IMR-90 (cell line): ENCODE results near the gene RAB29. TPM values are rescaled to one million over a fixed set of nuclear protein-coding genes. Genes with fewer than 3 reads are reported as not detected.

Experiments used
- POLR2A ChIP-seq: IDR thresholded peaks from 2 replicates; pipeline ENCODE4 v1.6.1; 2012; ENCODE audit warnings: mild to moderate bottlenecking, low read depth, low read length
- SMC3 ChIP-seq: fragments of 150-350 bp; IDR thresholded peaks from 2 replicates; pipeline ENCODE4 v1.6.1; 2016; ENCODE audit warnings: low read depth, mild to moderate bottlenecking, antibody characterized with exemption, low read length, moderate library complexity
- polyA plus RNA-seq, 3 experiments: library from polyadenylated mRNA; depleted of rRNA; stranded (reverse); fragments of >200 nt; gene quantifications; 2 replicates each; pipeline ENCODE4 v1.2.3, GENCODE V29; 2012; ENCODE audit warnings: low replicate concordance in 1 of 3
- total RNA-seq: library from RNA; depleted of rRNA; stranded (reverse); fragments of >200 nt; gene quantifications from 2 replicates; pipeline ENCODE4 v1.2.3, GENCODE V29; 2012
- TF ChIP-seq, protein P1 (sequence below): fragments of 150-350 bp; IDR thresholded peaks from 2 replicates; pipeline ENCODE4 v1.6.1; 2017; ENCODE audit warnings: mild to moderate bottlenecking, antibody characterized with exemption, low read length, low read depth

The RAB29 gene
- total and polyA plus RNA-seq, 2 of the 4 experiments (the other 2 are of a cell fraction), result 5.7 to 7.3 TPM

DNA sequence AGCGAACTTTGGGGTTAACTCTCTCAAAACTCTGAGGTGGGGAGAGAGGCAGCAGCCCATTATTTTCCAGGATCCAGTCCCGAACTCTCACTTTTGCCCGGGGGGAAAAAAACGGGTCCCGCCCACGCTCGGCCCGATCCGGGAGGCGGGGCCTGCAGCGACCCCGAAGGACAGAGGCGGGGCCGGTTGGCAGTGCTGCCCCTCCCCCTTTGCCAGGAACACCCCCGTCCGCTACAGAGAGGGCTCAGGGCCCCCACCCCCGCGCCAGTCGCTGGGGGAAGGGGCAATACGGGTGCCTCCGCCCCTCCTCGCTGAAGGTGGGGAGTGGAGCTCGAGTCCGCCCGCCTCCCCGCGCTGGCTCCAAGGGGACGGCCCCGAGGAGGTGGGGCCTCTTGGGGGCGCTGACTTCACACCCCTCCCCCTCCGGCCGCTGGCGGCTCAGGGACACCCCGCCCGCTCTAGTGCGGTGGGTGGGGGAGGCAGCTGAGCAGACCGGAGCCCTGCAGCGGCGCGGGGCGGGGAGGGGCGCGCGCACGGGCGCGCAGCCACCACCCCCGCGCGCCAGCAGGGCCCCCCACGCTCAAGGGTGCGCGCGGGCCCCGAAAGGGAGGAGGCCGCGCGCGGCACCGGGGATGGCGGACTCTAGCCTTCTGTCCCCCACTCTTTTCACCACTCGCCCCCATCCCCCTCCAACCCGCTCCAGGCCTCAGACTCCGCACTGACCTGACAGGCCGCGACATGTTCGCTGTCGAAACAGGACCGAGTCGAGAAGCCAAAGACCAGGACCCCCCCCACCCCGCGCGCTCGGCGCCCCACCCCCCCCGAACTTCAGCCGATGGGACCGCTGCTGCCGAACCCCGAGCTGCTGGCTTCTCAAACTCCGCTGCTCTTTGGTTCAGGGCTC, 25.8 kb downstream of the RAB29 start (continued):
- TF ChIP-seq SMC3 (no peak), POLR2A (no peak; the same call in 1 of the 2 replicates)
- TF ChIP-seq, protein P1, sequence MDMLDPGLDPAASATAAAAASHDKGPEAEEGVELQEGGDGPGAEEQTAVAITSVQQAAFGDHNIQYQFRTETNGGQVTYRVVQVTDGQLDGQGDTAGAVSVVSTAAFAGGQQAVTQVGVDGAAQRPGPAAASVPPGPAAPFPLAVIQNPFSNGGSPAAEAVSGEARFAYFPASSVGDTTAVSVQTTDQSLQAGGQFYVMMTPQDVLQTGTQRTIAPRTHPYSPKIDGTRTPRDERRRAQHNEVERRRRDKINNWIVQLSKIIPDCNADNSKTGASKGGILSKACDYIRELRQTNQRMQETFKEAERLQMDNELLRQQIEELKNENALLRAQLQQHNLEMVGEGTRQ, result no peak
